Esophagus muscularis mucosa (tissue), 3 donors: Measurements from ENCODE around the gene ZNF576.

Experiments
- POLR2AphosphoS5 ChIP-seq, 2 donors: sonication (generic); formaldehyde crosslinking; IDR thresholded peaks; one replicate each; pipeline ENCODE4 v1.6.1; 2017; ENCODE audit warnings: antibody characterized with exemption in 2 of 2
- TF ChIP-seq, protein P1 (sequence below), 3 experiments: fragments of 200-600 bp in 2 of 3; fragments of 450-650 bp in 1 of 3; sonication (generic) in 2 of 3; IDR thresholded peaks; one replicate each; pipeline ENCODE4 v1.5.1; 2017 to 2019; ENCODE audit warnings: antibody characterized with exemption in 3 of 3, mild to moderate bottlenecking in 2 of 3, moderate library complexity in 1 of 3

- TF ChIP-seq POLR2AphosphoS5 (IDR thresholded peaks at IDR 0.05), result no peak
- TF ChIP-seq, protein P1, sequence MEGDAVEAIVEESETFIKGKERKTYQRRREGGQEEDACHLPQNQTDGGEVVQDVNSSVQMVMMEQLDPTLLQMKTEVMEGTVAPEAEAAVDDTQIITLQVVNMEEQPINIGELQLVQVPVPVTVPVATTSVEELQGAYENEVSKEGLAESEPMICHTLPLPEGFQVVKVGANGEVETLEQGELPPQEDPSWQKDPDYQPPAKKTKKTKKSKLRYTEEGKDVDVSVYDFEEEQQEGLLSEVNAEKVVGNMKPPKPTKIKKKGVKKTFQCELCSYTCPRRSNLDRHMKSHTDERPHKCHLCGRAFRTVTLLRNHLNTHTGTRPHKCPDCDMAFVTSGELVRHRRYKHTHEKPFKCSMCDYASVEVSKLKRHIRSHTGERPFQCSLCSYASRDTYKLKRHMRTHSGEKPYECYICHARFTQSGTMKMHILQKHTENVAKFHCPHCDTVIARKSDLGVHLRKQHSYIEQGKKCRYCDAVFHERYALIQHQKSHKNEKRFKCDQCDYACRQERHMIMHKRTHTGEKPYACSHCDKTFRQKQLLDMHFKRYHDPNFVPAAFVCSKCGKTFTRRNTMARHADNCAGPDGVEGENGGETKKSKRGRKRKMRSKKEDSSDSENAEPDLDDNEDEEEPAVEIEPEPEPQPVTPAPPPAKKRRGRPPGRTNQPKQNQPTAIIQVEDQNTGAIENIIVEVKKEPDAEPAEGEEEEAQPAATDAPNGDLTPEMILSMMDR (IDR thresholded peaks at IDR 0.05), result no peak
These were observed 29.7 kb downstream of the ZNF576 start for GRCh38 chr19:43625918-43626579.
